ENCODE measurements around the gene LDLRAD4. TPM values are rescaled to one million over a fixed set of nuclear protein-coding genes. Genes with fewer than 3 reads are reported as not detected.

LDLRAD4 gene
- total and polyA plus RNA-seq, 2 experiments from 2014 or later, result 0.73 to 1.9 TPM

GRCh38 chr18:13289481-13290205, 71.1 kb downstream of the LDLRAD4 start:
- H3K27ac ChIP-seq (ENCODE audit: low read depth), result no peak overlapping the region
- ATAC-seq, result no peak
- TF ChIP-seq, protein P1, sequence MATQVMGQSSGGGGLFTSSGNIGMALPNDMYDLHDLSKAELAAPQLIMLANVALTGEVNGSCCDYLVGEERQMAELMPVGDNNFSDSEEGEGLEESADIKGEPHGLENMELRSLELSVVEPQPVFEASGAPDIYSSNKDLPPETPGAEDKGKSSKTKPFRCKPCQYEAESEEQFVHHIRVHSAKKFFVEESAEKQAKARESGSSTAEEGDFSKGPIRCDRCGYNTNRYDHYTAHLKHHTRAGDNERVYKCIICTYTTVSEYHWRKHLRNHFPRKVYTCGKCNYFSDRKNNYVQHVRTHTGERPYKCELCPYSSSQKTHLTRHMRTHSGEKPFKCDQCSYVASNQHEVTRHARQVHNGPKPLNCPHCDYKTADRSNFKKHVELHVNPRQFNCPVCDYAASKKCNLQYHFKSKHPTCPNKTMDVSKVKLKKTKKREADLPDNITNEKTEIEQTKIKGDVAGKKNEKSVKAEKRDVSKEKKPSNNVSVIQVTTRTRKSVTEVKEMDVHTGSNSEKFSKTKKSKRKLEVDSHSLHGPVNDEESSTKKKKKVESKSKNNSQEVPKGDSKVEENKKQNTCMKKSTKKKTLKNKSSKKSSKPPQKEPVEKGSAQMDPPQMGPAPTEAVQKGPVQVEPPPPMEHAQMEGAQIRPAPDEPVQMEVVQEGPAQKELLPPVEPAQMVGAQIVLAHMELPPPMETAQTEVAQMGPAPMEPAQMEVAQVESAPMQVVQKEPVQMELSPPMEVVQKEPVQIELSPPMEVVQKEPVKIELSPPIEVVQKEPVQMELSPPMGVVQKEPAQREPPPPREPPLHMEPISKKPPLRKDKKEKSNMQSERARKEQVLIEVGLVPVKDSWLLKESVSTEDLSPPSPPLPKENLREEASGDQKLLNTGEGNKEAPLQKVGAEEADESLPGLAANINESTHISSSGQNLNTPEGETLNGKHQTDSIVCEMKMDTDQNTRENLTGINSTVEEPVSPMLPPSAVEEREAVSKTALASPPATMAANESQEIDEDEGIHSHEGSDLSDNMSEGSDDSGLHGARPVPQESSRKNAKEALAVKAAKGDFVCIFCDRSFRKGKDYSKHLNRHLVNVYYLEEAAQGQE (IDR thresholded peaks at IDR 0.05; ENCODE audit: unreplicated experiment), result no peak
- TF ChIP-seq JUNB (IDR thresholded peaks at IDR 0.05; ENCODE audit: unreplicated experiment) (no peak), ZNF114 (CRISPR knock-in tag; IDR thresholded peaks at IDR 0.05) (no peak), POLR2AphosphoS5 (IDR thresholded peaks at IDR 0.05; ENCODE audit: low read depth) (no peak), EZH2 (IDR thresholded peaks at IDR 0.05; ENCODE audit: low read depth, unreplicated experiment) (no peak), CREB1 (CRISPR knock-in tag; IDR thresholded peaks at IDR 0.05; ENCODE audit: low read depth) (no peak), CTCF (conservative IDR thresholded peaks at IDR 0.05; ENCODE audit: low read depth in 2 of 2) (no peak), EZH2phosphoT487 (IDR thresholded peaks at IDR 0.05; ENCODE audit: unreplicated experiment) (no peak), STAT1 (IDR thresholded peaks at IDR 0.05; ENCODE audit: unreplicated experiment) (no peak), NANOG (IDR thresholded peaks at IDR 0.05; ENCODE audit: borderline replicate concordance) (no peak), ZNF331 (CRISPR knock-in tag; IDR thresholded peaks at IDR 0.05; ENCODE audit: low read depth) (no peak)
- TF ChIP-seq, protein P2, sequence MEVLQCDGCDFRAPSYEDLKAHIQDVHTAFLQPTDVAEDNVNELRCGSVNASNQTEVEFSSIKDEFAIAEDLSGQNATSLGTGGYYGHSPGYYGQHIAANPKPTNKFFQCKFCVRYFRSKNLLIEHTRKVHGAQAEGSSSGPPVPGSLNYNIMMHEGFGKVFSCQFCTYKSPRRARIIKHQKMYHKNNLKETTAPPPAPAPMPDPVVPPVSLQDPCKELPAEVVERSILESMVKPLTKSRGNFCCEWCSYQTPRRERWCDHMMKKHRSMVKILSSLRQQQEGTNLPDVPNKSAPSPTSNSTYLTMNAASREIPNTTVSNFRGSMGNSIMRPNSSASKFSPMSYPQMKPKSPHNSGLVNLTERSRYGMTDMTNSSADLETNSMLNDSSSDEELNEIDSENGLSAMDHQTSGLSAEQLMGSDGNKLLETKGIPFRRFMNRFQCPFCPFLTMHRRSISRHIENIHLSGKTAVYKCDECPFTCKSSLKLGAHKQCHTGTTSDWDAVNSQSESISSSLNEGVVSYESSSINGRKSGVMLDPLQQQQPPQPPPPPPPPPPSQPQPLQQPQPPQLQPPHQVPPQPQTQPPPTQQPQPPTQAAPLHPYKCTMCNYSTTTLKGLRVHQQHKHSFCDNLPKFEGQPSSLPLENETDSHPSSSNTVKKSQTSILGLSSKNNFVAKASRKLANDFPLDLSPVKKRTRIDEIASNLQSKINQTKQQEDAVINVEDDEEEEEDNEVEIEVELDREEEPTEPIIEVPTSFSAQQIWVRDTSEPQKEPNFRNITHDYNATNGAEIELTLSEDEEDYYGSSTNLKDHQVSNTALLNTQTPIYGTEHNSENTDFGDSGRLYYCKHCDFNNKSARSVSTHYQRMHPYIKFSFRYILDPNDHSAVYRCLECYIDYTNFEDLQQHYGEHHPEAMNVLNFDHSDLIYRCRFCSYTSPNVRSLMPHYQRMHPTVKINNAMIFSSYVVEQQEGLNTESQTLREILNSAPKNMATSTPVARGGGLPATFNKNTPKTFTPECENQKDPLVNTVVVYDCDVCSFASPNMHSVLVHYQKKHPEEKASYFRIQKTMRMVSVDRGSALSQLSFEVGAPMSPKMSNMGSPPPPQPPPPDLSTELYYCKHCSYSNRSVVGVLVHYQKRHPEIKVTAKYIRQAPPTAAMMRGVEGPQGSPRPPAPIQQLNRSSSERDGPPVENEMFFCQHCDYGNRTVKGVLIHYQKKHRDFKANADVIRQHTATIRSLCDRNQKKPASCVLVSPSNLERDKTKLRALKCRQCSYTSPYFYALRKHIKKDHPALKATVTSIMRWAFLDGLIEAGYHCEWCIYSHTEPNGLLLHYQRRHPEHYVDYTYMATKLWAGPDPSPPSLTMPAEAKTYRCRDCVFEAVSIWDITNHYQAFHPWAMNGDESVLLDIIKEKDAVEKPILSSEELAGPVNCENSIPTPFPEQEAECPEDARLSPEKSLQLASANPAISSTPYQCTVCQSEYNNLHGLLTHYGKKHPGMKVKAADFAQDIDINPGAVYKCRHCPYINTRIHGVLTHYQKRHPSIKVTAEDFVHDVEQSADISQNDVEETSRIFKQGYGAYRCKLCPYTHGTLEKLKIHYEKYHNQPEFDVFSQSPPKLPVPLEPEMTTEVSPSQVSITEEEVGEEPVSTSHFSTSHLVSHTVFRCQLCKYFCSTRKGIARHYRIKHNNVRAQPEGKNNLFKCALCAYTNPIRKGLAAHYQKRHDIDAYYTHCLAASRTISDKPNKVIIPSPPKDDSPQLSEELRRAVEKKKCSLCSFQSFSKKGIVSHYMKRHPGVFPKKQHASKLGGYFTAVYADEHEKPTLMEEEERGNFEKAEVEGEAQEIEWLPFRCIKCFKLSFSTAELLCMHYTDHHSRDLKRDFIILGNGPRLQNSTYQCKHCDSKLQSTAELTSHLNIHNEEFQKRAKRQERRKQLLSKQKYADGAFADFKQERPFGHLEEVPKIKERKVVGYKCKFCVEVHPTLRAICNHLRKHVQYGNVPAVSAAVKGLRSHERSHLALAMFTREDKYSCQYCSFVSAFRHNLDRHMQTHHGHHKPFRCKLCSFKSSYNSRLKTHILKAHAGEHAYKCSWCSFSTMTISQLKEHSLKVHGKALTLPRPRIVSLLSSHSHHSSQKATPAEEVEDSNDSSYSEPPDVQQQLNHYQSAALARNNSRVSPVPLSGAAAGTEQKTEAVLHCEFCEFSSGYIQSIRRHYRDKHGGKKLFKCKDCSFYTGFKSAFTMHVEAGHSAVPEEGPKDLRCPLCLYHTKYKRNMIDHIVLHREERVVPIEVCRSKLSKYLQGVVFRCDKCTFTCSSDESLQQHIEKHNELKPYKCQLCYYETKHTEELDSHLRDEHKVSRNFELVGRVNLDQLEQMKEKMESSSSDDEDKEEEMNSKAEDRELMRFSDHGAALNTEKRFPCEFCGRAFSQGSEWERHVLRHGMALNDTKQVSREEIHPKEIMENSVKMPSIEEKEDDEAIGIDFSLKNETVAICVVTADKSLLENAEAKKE (CRISPR knock-in tag; IDR thresholded peaks at IDR 0.05), result no peak
- TF ChIP-seq, protein P3, sequence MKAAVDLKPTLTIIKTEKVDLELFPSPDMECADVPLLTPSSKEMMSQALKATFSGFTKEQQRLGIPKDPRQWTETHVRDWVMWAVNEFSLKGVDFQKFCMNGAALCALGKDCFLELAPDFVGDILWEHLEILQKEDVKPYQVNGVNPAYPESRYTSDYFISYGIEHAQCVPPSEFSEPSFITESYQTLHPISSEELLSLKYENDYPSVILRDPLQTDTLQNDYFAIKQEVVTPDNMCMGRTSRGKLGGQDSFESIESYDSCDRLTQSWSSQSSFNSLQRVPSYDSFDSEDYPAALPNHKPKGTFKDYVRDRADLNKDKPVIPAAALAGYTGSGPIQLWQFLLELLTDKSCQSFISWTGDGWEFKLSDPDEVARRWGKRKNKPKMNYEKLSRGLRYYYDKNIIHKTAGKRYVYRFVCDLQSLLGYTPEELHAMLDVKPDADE (IDR thresholded peaks at IDR 0.05), result no peak

More at GRCh38 chr18:13289481-13290205, 71.1 kb downstream of the LDLRAD4 start:
- Mint-ChIP-seq H3K4me3 (no peak overlapping the region), H3K27me3 (ENCODE audit: insufficient read depth, low read depth, poor library complexity) (peaks cover 6% of the 10 kb centered on the region), H3K27ac (no peak overlapping the region), H3K4me1 (no peaks in the 10 kb centered on the region), H3K36me3 (ENCODE audit: low read depth) (no peaks in the 10 kb centered on the region), H3K9me3 (no peaks in the 10 kb centered on the region)
- no peaks in the 10 kb centered on the region for H3K9me2 ChIP-seq (ENCODE audit: insufficient read depth)
- no peaks in the 10 kb centered on the region for H3K4me1 ChIP-seq (ENCODE audit: insufficient read depth)
- no peaks in the 10 kb centered on the region for H4K20me1 ChIP-seq (replicated peaks; ENCODE audit: insufficient read depth)
- H2AFZ ChIP-seq, result no peak overlapping the region
- H3F3A ChIP-seq (replicated peaks; ENCODE audit: low read depth), result no peaks in the 10 kb centered on the region
- H3K4me3 ChIP-seq, result no peak overlapping the region
- no peaks in the 10 kb centered on the region for H3K79me2 ChIP-seq (replicated peaks; ENCODE audit: insufficient read depth)
- H3K4me2 ChIP-seq, result no peak overlapping the region
- H3K36me3 ChIP-seq (ENCODE audit: insufficient read depth), result no peaks in the 10 kb centered on the region
- no peaks in the 10 kb centered on the region for H3K27me3 ChIP-seq (ENCODE audit: insufficient read depth)
- DNase-seq (ENCODE audit: low spot score), result no peak

All from GM23338 (cell line).